ENCODE results near the gene TRPM6.

- TF ChIP-seq CTCF (conservative IDR thresholded peaks at IDR 0.05; ENCODE audit: low read depth in 2 of 2) (no peak), REST (IDR thresholded peaks at IDR 0.05; ENCODE audit: unreplicated experiment) (no peak), EZH2phosphoT487 (IDR thresholded peaks at IDR 0.05; ENCODE audit: unreplicated experiment) (no peak)
These were observed 91.9 kb downstream of the TRPM6 start for GRCh38 chr9:74795803-74796202.
